ENCODE results near the gene MOAP1.
A peak's percentile ranks its signal among the peaks of the same experiment; 100 is the strongest.

MOAP1 gene

GRCh38 chr14:93223565-93223964 is 38.9 kb upstream of the MOAP1 start:
- no peak overlapping the region for H3K27ac ChIP-seq (ENCODE audit: low read length)
- peaks cover 11% of the 10 kb centered on the region for H4K20me1 ChIP-seq (ENCODE audit: insufficient read depth, low read length)
- TF ChIP-seq EZH2 (IDR thresholded peaks at IDR 0.05; ENCODE audit: borderline replicate concordance, low read depth, low read length, severe bottlenecking) (no peak), CTCF (IDR thresholded peaks at IDR 0.05; ENCODE audit: borderline replicate concordance, extremely low read depth, low read length, poor library complexity, severe bottlenecking) (no peak)
- peaks cover 91% of the 10 kb centered on the region for H3K36me3 ChIP-seq (ENCODE audit: insufficient read depth, low read length)
- H3K9me3 ChIP-seq (ENCODE audit: insufficient read depth, low read length, severe bottlenecking): no peaks in the 10 kb centered on the region
- H3K4me3 ChIP-seq (ENCODE audit: low read depth in 1 of 2, low read length in 2 of 2): no peak overlapping the region
- H3K4me2 ChIP-seq (ENCODE audit: insufficient read depth, low read length): no peak overlapping the region
- ATAC-seq (ENCODE audit: insufficient read depth, low read depth): no peak
- no peak overlapping the region for H3K9ac ChIP-seq (ENCODE audit: low read depth, low read length)
- H3K27me3 ChIP-seq (ENCODE audit: insufficient read depth, low read length, poor library complexity): no peaks in the 10 kb centered on the region
- H3K4me1 ChIP-seq (ENCODE audit: insufficient read depth, low read length): no peaks in the 10 kb centered on the region
- no peak overlapping the region for H2AFZ ChIP-seq (ENCODE audit: low read depth, low read length)
- H3K79me2 ChIP-seq (ENCODE audit: insufficient read depth, low read length): no peaks in the 10 kb centered on the region
- no peak for DNase-seq

GRCh38 chr14:93220509-93220908 is 35.8 kb upstream of the MOAP1 start:
- Histone ChIP-seq H3K27me3 (ENCODE audit: insufficient read depth, low read length, poor library complexity) (no peaks in the 10 kb centered on the region), H2AFZ (ENCODE audit: low read depth, low read length) (no peak overlapping the region), H3K4me2 (ENCODE audit: insufficient read depth, low read length) (no peak overlapping the region), H3K27ac (ENCODE audit: low read length) (no peak overlapping the region), H3K9ac (ENCODE audit: low read depth, low read length) (no peak overlapping the region), H3K4me1 (ENCODE audit: insufficient read depth, low read length) (no peaks in the 10 kb centered on the region), H3K36me3 (ENCODE audit: insufficient read depth, low read length) (peaks cover 88% of the 10 kb centered on the region), H3K9me3 (ENCODE audit: insufficient read depth, low read length, severe bottlenecking) (no peaks in the 10 kb centered on the region), H3K4me3 (ENCODE audit: low read depth in 1 of 2, low read length in 2 of 2) (no peak overlapping the region), H4K20me1 (ENCODE audit: insufficient read depth, low read length) (no peaks in the 10 kb centered on the region), H3K79me2 (ENCODE audit: insufficient read depth, low read length) (no peaks in the 10 kb centered on the region)
- no peak for ATAC-seq (ENCODE audit: insufficient read depth, low read depth)
- TF ChIP-seq CTCF (IDR thresholded peaks at IDR 0.05; ENCODE audit: borderline replicate concordance, extremely low read depth, low read length, poor library complexity, severe bottlenecking) (no peak), EZH2 (IDR thresholded peaks at IDR 0.05; ENCODE audit: borderline replicate concordance, low read depth, low read length, severe bottlenecking) (no peak)
- no peak for DNase-seq

- no peak overlapping the region for H3K9ac ChIP-seq (ENCODE audit: low read depth, low read length)
- H3K4me3 ChIP-seq (ENCODE audit: low read depth in 1 of 2, low read length in 2 of 2): no peak overlapping the region
- no peaks in the 10 kb centered on the region for H4K20me1 ChIP-seq (ENCODE audit: insufficient read depth, low read length)
- DNase-seq (peak; percentile 56), ATAC-seq (ENCODE audit: insufficient read depth, low read depth) (peak; percentile 91)
- H3K79me2 ChIP-seq (ENCODE audit: insufficient read depth, low read length): no peaks in the 10 kb centered on the region
- H3K9me3 ChIP-seq (ENCODE audit: insufficient read depth, low read length, severe bottlenecking): no peaks in the 10 kb centered on the region
- H3K27me3 ChIP-seq (ENCODE audit: insufficient read depth, low read length, poor library complexity): no peaks in the 10 kb centered on the region
- H3K4me2 ChIP-seq (ENCODE audit: insufficient read depth, low read length): no peak overlapping the region
- H2AFZ ChIP-seq (ENCODE audit: low read depth, low read length): no peak overlapping the region
- TF ChIP-seq CTCF (IDR thresholded peaks at IDR 0.05; ENCODE audit: borderline replicate concordance, extremely low read depth, low read length, poor library complexity, severe bottlenecking) (peak; percentile 80), EZH2 (IDR thresholded peaks at IDR 0.05; ENCODE audit: borderline replicate concordance, low read depth, low read length, severe bottlenecking) (no peak)
- H3K4me1 ChIP-seq (ENCODE audit: insufficient read depth, low read length): no peaks in the 10 kb centered on the region
- H3K36me3 ChIP-seq (ENCODE audit: insufficient read depth, low read length): peaks cover 91% of the 10 kb centered on the region
- H3K27ac ChIP-seq (ENCODE audit: low read length): no peak overlapping the region
These were observed 34.5 kb upstream of the MOAP1 start for GRCh38 chr14:93219103-93219726.

Data from DND-41 (cell line).